SIG-M5 (cell line): ENCODE results near the gene KIAA0040.

Experiments
- DNase-seq: peaks from one replicate; lab custom pipeline; 2025; lab: John Stamatoyannopoulos, UW

KIAA0040 gene

GRCh38 chr1:175200678-175201521 is 8.3 kb upstream of the KIAA0040 start:
- no peak for DNase-seq

GRCh38 chr1:175198332-175198731 is 5.8 kb upstream of the KIAA0040 start:
- no peak for DNase-seq

DNA sequence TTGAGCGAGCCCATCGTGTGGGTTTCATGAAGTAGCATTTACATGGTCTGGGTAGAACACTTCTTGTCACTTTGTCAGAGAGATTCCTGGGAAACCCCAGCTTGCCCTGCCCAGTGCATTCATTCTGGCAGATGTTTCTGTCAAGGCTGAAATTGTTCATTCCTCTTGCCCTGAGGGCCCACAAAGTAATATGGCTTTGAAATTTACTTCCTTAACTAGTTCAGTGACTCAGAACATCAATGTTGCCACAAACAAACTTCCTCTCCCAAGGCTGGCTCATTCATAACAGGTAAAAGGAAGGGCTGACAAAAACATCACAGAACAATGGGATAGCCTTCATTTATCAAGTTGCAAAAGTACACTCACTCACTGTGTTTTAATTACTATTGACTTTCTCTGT is 5.0 kb upstream of the KIAA0040 start:
- DNase-seq, result no peak

GRCh38 chr1:175195798-175196197 is 3.2 kb upstream of the KIAA0040 start:
- no peak for DNase-seq

DNA sequence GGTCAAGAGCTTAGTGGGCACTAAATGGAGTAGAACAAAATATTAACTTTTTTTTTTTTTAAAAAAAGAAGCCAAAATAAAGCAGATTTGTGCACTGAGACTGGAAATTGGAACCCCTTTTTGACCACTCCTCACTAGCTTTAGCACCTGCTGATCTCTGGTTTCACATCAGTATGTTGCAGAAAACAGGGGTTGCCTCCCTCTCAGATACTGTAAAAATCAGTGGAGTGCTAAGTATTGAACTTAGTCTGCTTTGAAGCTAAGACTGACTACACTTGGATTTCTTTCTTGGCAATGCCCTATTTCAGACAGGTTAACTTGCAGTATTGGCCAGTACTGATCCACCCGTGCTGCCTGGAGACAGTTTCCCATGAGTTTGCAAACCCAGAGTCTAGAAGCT is 2.7 kb upstream of the KIAA0040 start:
- DNase-seq, result no peak

GRCh38 chr1:175193527-175193910 is 943 bp upstream of the KIAA0040 start:
- DNase-seq, result no peak

DNA sequence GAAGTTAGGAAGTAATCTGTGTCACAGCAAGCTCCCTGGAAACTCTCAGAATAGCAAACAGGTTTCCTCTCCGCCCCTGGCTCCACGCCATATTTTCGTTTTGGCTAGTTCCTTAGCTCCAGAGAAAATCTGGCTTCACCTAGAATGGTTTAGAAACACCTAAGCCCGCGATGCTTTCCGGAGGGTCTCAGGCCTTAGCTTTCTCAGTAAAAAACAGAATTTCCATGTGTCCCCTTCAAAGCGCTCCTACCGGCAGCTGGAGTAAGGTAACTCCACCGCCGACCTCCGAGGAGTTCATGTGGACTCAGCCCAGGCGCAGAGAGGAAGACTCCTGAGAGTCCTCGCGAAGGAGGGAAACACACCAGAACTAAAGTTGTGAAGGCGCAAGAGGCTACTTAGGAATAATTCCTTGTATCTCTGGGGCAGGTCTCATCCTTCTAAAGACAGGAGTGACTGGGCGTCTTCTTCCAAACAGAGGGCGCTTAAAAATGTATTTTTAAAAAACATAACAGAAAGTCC is 406 bp downstream of the KIAA0040 start:
- no peak for DNase-seq

GRCh38 chr1:175191659-175192058 is 917 bp downstream of the KIAA0040 start:
- DNase-seq, result no peak

GRCh38 chr1:175188936-175189335 is 3.6 kb downstream of the KIAA0040 start:
- DNase-seq, result peak; percentile 89

GRCh38 chr1:175186433-175187160 is 6.0 kb downstream of the KIAA0040 start:
- DNase-seq, result no peak

DNA sequence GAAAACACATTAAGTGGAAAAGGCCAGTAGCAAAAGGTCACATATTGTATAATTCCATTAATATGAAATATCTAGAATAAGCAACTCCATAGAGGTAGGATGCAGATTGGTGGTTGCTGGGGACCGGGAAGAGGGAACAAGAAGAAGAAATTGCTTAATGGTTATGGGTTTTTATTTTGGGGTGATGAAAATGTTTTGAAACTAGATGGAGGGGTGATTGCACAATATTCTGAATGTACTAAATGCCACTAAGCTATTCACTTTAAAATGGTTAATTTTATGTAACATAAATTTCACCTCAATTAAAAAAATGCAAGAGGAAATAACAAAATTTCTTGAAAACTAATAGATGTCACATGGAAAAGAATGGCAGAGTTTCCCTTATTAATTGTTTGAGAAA is 6.7 kb downstream of the KIAA0040 start:
- DNase-seq, result no peak

DNA sequence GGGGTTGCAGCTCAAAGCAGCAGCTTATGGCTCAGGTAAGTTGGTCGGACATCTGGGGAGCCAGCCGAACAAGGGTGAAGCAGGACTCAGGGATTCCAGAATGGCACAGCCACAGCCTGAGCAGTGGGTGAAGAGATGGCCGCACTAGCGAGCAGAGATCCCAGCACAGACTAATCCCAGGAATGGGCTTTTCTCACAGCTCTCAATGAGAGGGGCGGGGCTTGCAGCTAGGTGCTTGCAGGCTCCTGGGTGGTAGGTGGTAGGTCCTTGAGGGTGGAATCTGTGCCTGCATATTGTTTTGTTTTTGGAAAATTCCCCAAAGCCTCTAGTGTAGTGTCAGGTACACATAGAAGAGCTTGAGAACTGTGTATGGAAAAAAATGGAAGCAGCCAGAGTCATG is 9.0 kb downstream of the KIAA0040 start:
- no peak for DNase-seq

DNA sequence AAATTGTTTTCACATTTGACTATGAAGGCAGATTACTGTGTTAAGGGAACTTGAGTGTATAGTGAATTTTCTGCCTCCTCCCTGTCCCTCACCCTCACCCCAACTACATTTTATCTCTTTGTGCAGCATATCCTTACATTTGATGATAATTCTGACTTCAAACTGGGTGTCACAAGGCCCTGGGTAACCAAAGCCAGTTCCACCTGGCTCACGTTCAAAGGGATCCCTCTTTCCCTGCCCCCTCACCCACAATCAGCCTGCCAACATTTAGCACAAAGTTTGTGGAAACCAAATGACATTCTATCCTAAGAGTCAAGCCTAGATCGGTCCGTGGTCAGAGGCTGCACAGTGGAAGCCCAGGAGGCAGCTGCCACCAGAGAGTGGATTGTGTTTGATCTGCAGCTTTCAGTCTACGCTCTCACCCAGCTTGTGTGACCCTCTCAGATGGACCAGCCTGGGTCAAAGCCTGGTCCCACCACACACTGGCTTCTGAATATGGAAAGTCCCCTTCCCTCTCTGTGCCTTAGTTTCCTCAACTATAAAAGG is 10.3 kb downstream of the KIAA0040 start:
- DNase-seq, result no peak

GRCh38 chr1:175179837-175180590 is 12.6 kb downstream of the KIAA0040 start:
- DNase-seq, result no peak

DNA sequence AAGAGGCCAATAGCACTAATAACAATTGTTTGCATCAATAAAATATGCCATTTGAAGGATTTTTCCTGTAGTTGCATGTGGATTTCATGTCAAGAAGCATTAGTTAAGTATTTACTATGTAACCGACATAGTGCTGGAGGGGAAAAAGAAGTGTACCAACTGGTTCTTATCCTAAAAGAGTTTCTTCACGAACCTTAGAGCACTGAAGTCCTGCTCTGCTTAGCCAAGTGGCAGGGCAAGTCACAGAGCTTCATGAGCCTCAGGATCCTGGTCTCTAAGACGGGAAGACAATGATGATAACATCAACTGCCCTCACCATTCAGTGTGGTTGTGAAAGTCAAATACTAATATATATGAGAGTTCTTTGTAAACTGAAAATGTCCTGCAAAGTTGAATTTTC is 14.1 kb downstream of the KIAA0040 start:
- no peak for DNase-seq

DNA sequence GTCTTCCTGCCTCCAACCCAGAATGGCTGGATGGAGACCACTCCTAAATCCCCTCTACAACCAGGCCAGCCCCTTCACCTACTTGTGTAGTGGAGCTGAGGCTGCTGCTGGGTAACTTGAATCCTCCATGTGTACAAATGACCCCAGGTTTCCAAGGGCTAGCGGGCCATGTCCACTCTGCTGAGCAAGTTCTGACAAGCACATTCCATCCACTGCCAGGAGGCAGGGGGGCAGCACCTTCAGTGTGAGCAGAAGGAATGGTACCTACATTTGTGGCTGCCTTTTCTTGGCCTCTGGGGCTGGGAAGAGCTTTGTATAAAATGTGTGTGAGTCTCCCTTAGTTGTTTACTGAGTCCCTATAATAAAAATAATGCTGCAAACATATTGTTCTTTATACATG is 14.5 kb downstream of the KIAA0040 start:
- DNase-seq, result no peak

GRCh38 chr1:175176246-175176645 is 16.3 kb downstream of the KIAA0040 start:
- no peak for DNase-seq

DNA sequence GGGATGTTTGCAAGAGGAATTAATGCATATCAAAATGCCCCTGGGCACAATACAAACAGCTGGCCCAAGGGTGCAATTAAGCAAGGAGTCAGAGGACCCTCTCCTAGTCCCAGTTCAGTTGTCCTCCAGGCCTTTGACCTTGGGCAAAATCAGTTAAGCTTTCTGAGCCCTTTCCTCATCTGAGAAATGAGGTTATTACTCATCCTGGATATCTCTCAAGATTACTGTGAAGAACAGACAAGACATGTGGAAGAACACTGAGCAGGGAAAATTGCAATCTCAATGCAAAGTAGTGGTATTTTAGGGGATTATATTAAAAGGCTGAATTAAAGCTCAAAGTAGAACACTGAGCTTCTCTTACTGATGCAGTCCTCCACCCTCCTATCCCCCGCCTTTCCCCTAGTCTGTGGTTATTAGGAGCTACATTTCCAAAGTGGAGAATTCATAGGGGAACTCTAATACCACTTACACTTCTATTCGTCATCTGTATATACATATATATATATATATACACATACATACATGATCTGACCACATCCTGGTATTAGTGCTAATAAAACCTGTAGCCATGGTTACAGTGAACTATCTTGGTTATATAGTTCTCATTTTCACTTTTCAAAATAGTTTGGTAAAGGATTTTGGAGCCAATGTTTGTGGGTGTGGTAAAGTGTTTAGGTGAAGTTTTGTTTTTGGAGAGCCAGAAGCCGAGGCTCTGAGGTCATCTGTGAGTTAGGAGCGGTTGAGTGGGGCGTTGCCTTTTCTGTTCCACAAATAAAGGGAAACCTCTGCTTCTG is 18.1 kb downstream of the KIAA0040 start:
- DNase-seq, result no peak

GRCh38 chr1:175173531-175173930 is 19.0 kb downstream of the KIAA0040 start:
- no peak for DNase-seq

DNA sequence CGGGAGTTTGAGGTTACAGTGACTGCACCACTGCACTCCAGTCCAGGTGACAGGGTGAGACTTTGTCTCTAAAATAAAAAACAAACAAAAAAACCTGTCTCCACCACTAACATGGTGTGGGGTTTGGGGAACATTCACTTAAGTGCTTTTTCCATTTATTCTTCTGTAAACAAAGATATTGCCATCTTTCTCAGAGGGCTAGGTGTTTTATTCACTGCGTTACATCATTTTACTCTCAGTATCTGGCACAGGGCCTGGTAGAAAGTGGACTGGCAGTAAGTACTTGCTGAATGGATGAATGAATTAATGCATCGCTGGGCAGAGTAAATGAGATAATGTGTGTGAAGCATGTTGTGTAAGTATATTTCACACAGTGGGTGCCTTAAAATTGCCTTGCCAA is 20.1 kb downstream of the KIAA0040 start:
- DNase-seq, result no peak
